K562 (cell line): ENCODE measurements around the gene UBL3. TPM values are rescaled to one million over a fixed set of nuclear protein-coding genes. Genes with fewer than 3 reads are reported as not detected.
A peak's percentile ranks its signal among the peaks of the same experiment; 100 is the strongest.

Experiments
- ATAC-seq: fragments of 200-7000 bp; cut with Tn5 transposase; 3 replicates; pipeline ENCODE4 v1.9.1; 2020; ENCODE audit warnings: moderate library complexity
- BruUV-seq: library from RNA; stranded (reverse); fragments of 400-500 nt; replicated peaks from 2 replicates; lab custom pipeline; 2021; lab: Mats Ljungman, UMichigan
- CTCF ChIA-PET: fragments of 300-600 bp; formaldehyde crosslinking; extraction: SDS; loops from one replicate; lab custom pipeline; 2021; ENCODE audit warnings: low intra/inter-chr PET ratio; lab: Yijun Ruan, JAX
- POLR2A ChIA-PET: fragments of 300-600, 350-650 bp; sonication (Branson Sonifier 250); formaldehyde crosslinking; extraction: SDS; loops from one replicate; lab custom pipeline; 2021; ENCODE audit warnings: antibody characterized with exemption, inconsistent platforms; lab: Yijun Ruan, JAX
- DNase-seq, 4 experiments: peaks; one replicate each; pipeline versions ENCODE4 v3.0.0 to v3.0.0-alpha.2; 2011 to 2018; ENCODE audit warnings: low spot score in 3 of 4, mixed read lengths in 3 of 4; ENCODE audit errors: extremely low read depth in 1 of 4
- FAIRE-seq: peaks from 2 replicates; lab custom pipeline; 2011; peaks lifted over from hg19 to GRCh38; lab: Jason Lieb, UNC
- H2AFZ ChIP-seq: 2 replicates; pipeline ENCODE4 v1.6.0; 2011; ENCODE audit warnings: low read depth, low read length, control low read depth, inconsistent platforms
- H3K27ac ChIP-seq: fragments of 200-600 bp; 3 replicates; pipeline ENCODE4 v1.8.0; 2011; ENCODE audit warnings: low read depth, mild to moderate bottlenecking, control low read depth, inconsistent platforms, low read length, moderate library complexity, mixed read lengths; ENCODE audit errors: extremely low read depth
- H3K27me3 ChIP-seq, 2 experiments: fragments of 300-600 bp in 1 of 2; 2 replicates in 1 of 2; 3 replicates in 1 of 2; pipeline versions ENCODE4 v1.6.0 to v1.8.0; 2011; ENCODE audit warnings: inconsistent platforms in 2 of 2, low read length in 2 of 2, mild to moderate bottlenecking in 1 of 2, mixed read lengths in 1 of 2, moderate library complexity in 1 of 2; ENCODE audit not compliant: control insufficient read depth in 2 of 2, insufficient read depth in 2 of 2
- H3K36me3 ChIP-seq: fragments of 300-600 bp; 3 replicates; pipeline ENCODE4 v1.8.0; 2011; ENCODE audit warnings: mild to moderate bottlenecking, low read length, inconsistent platforms; ENCODE audit not compliant: control insufficient read depth, insufficient read depth
- H3K4me1 ChIP-seq, 2 experiments: fragments of 200-600 bp in 1 of 2; replicated peaks in 1 of 2; 2 replicates in 1 of 2; 3 replicates in 1 of 2; pipeline versions ENCODE4 v1.5.1 to v1.8.0; 2011; ENCODE audit warnings: inconsistent platforms in 2 of 2, low read length in 2 of 2, mild to moderate bottlenecking in 1 of 2, mixed read lengths in 1 of 2, moderate library complexity in 1 of 2; ENCODE audit not compliant: control insufficient read depth in 2 of 2, insufficient read depth in 2 of 2
- H3K4me2 ChIP-seq: 2 replicates; pipeline ENCODE4 v1.6.1; 2011; ENCODE audit warnings: low read length, control low read depth, inconsistent platforms, mixed read lengths; ENCODE audit not compliant: insufficient read depth
- H3K4me3 ChIP-seq: fragments of 200-600 bp; sonication (generic), shearing (Covaris generic); 2 replicates; pipeline ENCODE4 v1.5.1; 2016; ENCODE audit warnings: control low read depth, inconsistent platforms
- H3K79me2 ChIP-seq: fragments of 200-600 bp; 3 replicates; pipeline ENCODE4 v1.8.0; 2011; ENCODE audit warnings: low read length, inconsistent platforms; ENCODE audit not compliant: control insufficient read depth, insufficient read depth
- H3K9ac ChIP-seq, 2 experiments: 2 replicates each; pipeline versions ENCODE4 v1.6.0 to v1.6.1; 2011; ENCODE audit warnings: low read depth in 2 of 2, low read length in 2 of 2, control low read depth in 1 of 2, inconsistent platforms in 1 of 2, mild to moderate bottlenecking in 1 of 2, mixed read lengths in 1 of 2; ENCODE audit not compliant: insufficient read depth in 1 of 2
- H3K9me1 ChIP-seq: one replicate; pipeline ENCODE4 v1.6.0; 2011; ENCODE audit warnings: inconsistent platforms, mild to moderate bottlenecking, low read length, moderate library complexity; ENCODE audit not compliant: control insufficient read depth, insufficient read depth
- H3K9me3 ChIP-seq: replicated peaks from 2 replicates; pipeline ENCODE4 v1.5.1; 2011; ENCODE audit warnings: low read depth, low read length, inconsistent platforms; ENCODE audit not compliant: control insufficient read depth, insufficient read depth
- H4K20me1 ChIP-seq: replicated peaks from 2 replicates; pipeline ENCODE4 v1.6.1; 2011; ENCODE audit warnings: low read length, inconsistent platforms, mixed read lengths; ENCODE audit not compliant: control insufficient read depth, insufficient read depth
- CEBPB ChIP-seq: fragments of 450-650 bp; IDR thresholded peaks from 2 replicates; pipeline ENCODE4 v1.6.1; 2016; ENCODE audit warnings: missing genetic modification characterization, missing compliant biosample characterization
- CEBPG ChIP-seq, 3 experiments: fragments of 200-800 bp in 1 of 3; sonication (Bioruptor generic) in 1 of 3; sonication (generic) in 1 of 3; formaldehyde crosslinking in 1 of 3; IDR thresholded peaks in 2 of 3; conservative IDR thresholded peaks in 1 of 3; 2 replicates each; pipeline versions ENCODE4 v1.6.1 to v1.8.0; 2016 to 2022; ENCODE audit warnings: missing compliant biosample characterization in 2 of 3, missing genetic modification characterization in 2 of 3, mild to moderate bottlenecking in 1 of 3, missing genetic modification reagents in 1 of 3
- CLOCK ChIP-seq: fragments of 250-450 bp; sonication (Bioruptor Pico); IDR thresholded peaks from 2 replicates; pipeline ENCODE4 v1.4.0; 2020; ENCODE audit warnings: mild to moderate bottlenecking, moderate library complexity, borderline replicate concordance
- ZNF232 ChIP-seq: sonication (generic); formaldehyde crosslinking; IDR thresholded peaks from 2 replicates; pipeline ENCODE4 v1.8.0; 2022; ENCODE audit warnings: mild to moderate bottlenecking, missing genetic modification reagents
- WGBS: fragments of 100-300 bp; shearing (Covaris generic); methylation state at CpG from one replicate; pipeline ENCODE4 v1.1.6; 2016; ENCODE audit warnings: low coverage, mixed read lengths; ENCODE audit not compliant: insufficient coverage; ENCODE audit errors: missing lambda C conversion rate; 5-methylcytosine and 5-hydroxymethylcytosine counted together
- in situ Hi-C: fragments of 300-500 bp; cut with MboI; formaldehyde crosslinking; loops from 4 replicates; pipeline ENCODE4 v1.15.0; 2018; ENCODE audit warnings: inconsistent platforms, mixed read lengths
- intact Hi-C: fragments of 100-400 bp; cut with micrococcal nuclease; formaldehyde crosslinking; loops from 2 replicates; pipeline ENCODE4 v1.14.2; 2022
- polyA plus RNA-seq, 8 experiments: library from polyadenylated mRNA; depleted of rRNA in 4 of 8; stranded (reverse) in 5 of 8; unstranded in 3 of 8; fragments of >200 nt; fragmentation: Nextera tagmentation in 2 of 8; fragmentation: Illumina TruSeq in 1 of 8; extraction: Ambion mirVana in 2 of 8; extraction: Trizol in 1 of 8; gene quantifications; 2 replicates each; pipeline versions ENCODE4 v1.2.1 to v1.2.3, GENCODE V29; 2011 to 2014; ENCODE audit warnings: inconsistent platforms in 1 of 8, missing spikeins in 1 of 8
- total RNA-seq, 7 experiments: library from RNA; depleted of rRNA in 6 of 7; stranded (reverse); fragments of >200 nt in 6 of 7; fragmentation: Illumina TruSeq in 2 of 7; extraction: Trizol in 2 of 7; gene quantifications; 2 replicates each; pipeline versions ENCODE4 v1.2.1 to v1.2.3, GENCODE V29; 2011 to 2021; ENCODE audit warnings: low replicate concordance in 1 of 7

The UBL3 gene
- total and polyA plus RNA-seq, 9 of the 15 experiments (the other 6 are each of a cell fraction or from before 2014, with no cell fraction given) = 0.64 to 2.4 (median 1.8) TPM

GRCh38 chr13:29888306-29888705 lies 37.9 kb upstream of the UBL3 start:
- DNase-seq (no peak), FAIRE-seq (no peak), ATAC-seq (no peak)
- Histone ChIP-seq H3K9me3 (no peaks in the 10 kb centered on the region), H3K36me3 (no peaks in the 10 kb centered on the region), H3K79me2 (no peaks in the 10 kb centered on the region), H3K27me3 (peaks cover 0 to 9% of the 10 kb centered on the region in 2 experiments; a peak in 2 of 5 replicates), H3K4me2 (no peak overlapping the region), H3K4me1 (no peaks in the 10 kb centered on the region), H2AFZ (no peak overlapping the region), H3K9me1 (no peaks in the 10 kb centered on the region), H4K20me1 (no peaks in the 10 kb centered on the region), H3K9ac (no peak overlapping the region), H3K27ac (no peak overlapping the region), H3K4me3 (no peak overlapping the region)
- WGBS = 0% methylated on average over 4 of the region's 4 CpGs
- in situ Hi-C loops = no loop called here
- BruUV-seq = no TSS peak
- intact Hi-C loops = no loop called here
- CTCF ChIA-PET = no interaction called here
- TF ChIP-seq CEBPG (CRISPR knock-in tag; IDR thresholded peaks at IDR 0.05) (no peak), CEBPG (tag; conservative IDR thresholded peaks at IDR 0.05 in 1 of 2, IDR thresholded peaks at IDR 0.05 in 1 of 2) (peak; percentile 12 to 62; a peak in 2 of 4 replicates), CLOCK (no peak), CEBPB (tag) (peak; percentile 52; the same call in 1 of the 2 replicates), ZNF232 (CRISPR knock-in tag) (no peak)
- POLR2A ChIA-PET = no interaction called here
